Fibroblast of skin of scalp (primary cell): ENCODE results near the gene MRFAP1L1. TPM values are rescaled to one million over a fixed set of nuclear protein-coding genes. Genes with fewer than 3 reads are reported as not detected.
"Not testable (repeated sequence)": the region's sequence is repeated elsewhere in the genome, so short reads cannot be mapped to it uniquely, and the experiment has no call there.

Experiments used
- DNase-seq: peaks from one replicate; pipeline ENCODE4 v3.0.0-alpha.2; 2013
- polyA plus RNA-seq, 2 experiments: library from polyadenylated mRNA; unstranded; fragments of 120-200 nt; gene quantifications; one replicate each; pipeline ENCODE4 v1.2.1, GENCODE V29; 2013; ENCODE audit not compliant: insufficient read length in 2 of 2

MRFAP1L1 gene
- 47.2 TPM for polyA plus RNA-seq (2013, experiment 1 of 2; ENCODE audit: insufficient read length)
- 54.1 TPM for polyA plus RNA-seq (2013, experiment 2 of 2; ENCODE audit: insufficient read length)

GRCh38 chr4:6709230-6710114 lies at the start of gene MRFAP1L1:
Gene MRFAP1L1 (minus strand): TSS chr4:6709865. CDS start chr4:6709629, 236 bp downstream.
- DNase-seq = peak; percentile 98

GRCh38 chr4:6758728-6759127 lies 49.1 kb upstream of the MRFAP1L1 start:
- DNase-seq = no peak

- not testable (repeated sequence) for DNase-seq
These were observed 46.7 kb upstream of the MRFAP1L1 start for GRCh38 chr4:6756345-6756744.

GRCh38 chr4:6755088-6755753 lies 45.6 kb upstream of the MRFAP1L1 start:
- no peak for DNase-seq

- no peak for DNase-seq
These were observed 44.9 kb upstream of the MRFAP1L1 start for GRCh38 chr4:6754481-6755087.

GRCh38 chr4:6753891-6754290 lies 44.2 kb upstream of the MRFAP1L1 start:
- no peak for DNase-seq

GRCh38 chr4:6753103-6753560 lies 43.5 kb upstream of the MRFAP1L1 start:
- DNase-seq = no peak

GRCh38 chr4:6752486-6752829 lies 42.8 kb upstream of the MRFAP1L1 start:
- DNase-seq = no peak

- DNase-seq = no peak
These were observed 42.2 kb upstream of the MRFAP1L1 start for GRCh38 chr4:6751611-6752485.

GRCh38 chr4:6750286-6751221 lies 40.9 kb upstream of the MRFAP1L1 start:
- no peak for DNase-seq

GRCh38 chr4:6749340-6750171 lies 39.9 kb upstream of the MRFAP1L1 start:
- no peak for DNase-seq

- no peak for DNase-seq
These were observed 38.6 kb upstream of the MRFAP1L1 start for GRCh38 chr4:6748286-6748685.

GRCh38 chr4:6747294-6748051 lies 37.8 kb upstream of the MRFAP1L1 start:
- no peak for DNase-seq

GRCh38 chr4:6746721-6747293 lies 37.1 kb upstream of the MRFAP1L1 start:
- DNase-seq = no peak

GRCh38 chr4:6742989-6743388 lies 33.3 kb upstream of the MRFAP1L1 start:
- no peak for DNase-seq

- DNase-seq = no peak
These were observed 32.8 kb upstream of the MRFAP1L1 start for GRCh38 chr4:6742507-6742906.

- no peak for DNase-seq
These were observed 30.7 kb upstream of the MRFAP1L1 start for GRCh38 chr4:6740347-6740746.

- no peak for DNase-seq
These were observed 30.3 kb upstream of the MRFAP1L1 start for GRCh38 chr4:6739920-6740319.
